GM19328 (cell line): ENCODE results near the gene CAMP.
"Not testable (repeated sequence)": the region's sequence is repeated elsewhere in the genome, so short reads cannot be mapped to it uniquely, and the experiment has no call there.

Experiments
- ATAC-seq: cut with Tn5 transposase; IDR thresholded peaks from one replicate; pipeline ENCODE4 v1.9.1; 2021; ENCODE audit warnings: mild to moderate bottlenecking, moderate library complexity; ENCODE audit not compliant: unreplicated experiment

CAMP gene

DNA sequence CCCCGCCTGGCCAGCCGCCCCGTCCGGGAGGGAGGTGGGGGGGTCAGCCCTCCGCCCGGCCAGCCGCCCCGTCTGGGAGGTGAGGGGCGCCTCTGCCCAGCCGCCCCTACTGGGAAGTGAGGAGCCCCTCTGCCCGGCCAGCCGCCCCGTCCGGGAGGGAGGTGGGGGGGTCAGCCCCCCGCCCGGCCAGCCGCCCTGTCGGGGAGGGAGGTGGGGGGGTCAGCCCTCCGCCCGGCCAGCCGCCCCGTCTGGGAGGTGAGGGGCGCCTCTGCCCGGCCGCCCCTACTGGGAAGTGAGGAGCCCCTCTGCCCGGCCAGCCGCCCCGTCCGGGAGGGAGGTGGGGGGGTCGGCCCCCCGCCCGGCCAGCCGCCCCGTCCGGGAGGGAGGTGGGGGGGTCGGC is 11.5 kb upstream of the CAMP start:
- ATAC-seq, result not testable (repeated sequence)

DNA sequence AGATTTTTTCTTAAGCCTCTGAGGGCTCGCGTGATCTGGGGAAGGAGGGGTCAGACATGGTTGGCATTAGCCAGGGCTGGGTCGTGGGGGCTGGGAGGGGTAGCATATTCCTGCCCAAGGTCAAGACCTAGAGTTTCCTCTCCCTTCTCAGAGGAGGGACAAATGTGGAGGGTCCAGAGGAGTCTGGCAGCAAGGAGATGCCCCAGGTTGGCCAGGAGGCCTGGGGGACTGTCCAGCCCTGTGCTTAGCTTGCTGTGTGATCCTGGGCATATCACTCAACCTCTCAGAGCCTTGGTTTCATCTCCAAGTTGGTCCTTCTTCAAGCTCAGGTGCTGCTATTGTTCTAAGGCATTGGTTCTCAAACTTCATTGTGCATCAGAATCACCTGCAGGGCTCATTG is 9.1 kb upstream of the CAMP start:
- no peak for ATAC-seq

DNA sequence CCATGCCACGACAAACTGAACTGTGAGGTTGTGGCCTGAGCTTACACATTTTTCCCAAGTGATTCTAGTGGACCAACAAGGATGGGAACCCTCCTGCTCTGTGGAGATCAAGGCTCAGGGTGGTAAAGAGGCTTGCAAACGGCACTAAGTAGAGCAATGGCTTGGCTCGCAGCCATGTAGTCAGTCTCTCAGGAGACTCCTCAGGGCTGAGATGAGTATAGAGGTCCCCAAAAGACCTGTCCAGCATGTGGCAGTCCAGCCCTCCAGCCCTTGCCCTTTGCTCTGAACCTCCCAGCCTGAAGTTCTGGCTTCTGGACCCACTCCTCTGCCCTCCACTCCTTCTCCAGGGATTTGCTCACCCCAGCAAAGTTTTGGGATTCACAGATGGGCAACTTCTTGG is 8.3 kb upstream of the CAMP start:
- ATAC-seq, result no peak

DNA sequence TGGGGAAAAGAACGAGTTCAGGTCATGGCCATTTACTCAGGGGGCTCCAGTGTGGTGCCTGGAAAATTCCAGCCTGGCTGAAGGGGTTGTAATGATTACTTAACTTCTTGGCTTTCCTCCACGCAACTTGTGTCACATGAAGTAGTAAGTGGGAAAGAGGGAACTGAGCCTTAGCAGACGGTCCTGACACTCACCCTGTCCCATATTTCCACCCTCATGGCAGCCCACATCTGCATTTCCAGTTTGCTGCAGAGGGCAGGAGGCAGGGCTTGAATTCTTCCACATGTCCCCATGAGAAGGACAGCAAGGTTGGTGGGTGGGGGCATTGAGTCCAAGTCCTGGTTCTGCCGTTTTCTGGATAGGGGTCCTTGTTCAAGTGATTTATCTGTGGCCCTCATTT is 7.8 kb upstream of the CAMP start:
- no peak for ATAC-seq

DNA sequence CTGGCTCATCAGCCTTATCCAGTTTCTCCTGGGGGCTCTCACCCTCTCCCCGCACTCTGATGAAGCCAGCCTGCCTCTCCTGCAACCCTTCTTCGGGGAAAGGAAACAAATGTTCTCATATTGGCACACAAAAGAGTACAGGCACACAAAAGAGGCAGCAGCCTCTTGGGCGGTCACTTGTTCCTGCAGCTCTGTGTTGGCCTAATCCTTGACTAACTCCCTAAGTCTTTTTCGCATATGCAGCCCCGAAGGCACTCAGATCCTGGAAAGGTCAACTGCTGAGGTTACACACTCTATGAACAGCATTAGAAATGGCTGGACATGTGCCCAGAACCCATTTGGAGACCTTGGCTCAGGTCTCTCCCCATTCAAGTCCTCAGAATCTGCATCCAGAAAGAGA is 7.4 kb upstream of the CAMP start:
- ATAC-seq, result no peak

DNA sequence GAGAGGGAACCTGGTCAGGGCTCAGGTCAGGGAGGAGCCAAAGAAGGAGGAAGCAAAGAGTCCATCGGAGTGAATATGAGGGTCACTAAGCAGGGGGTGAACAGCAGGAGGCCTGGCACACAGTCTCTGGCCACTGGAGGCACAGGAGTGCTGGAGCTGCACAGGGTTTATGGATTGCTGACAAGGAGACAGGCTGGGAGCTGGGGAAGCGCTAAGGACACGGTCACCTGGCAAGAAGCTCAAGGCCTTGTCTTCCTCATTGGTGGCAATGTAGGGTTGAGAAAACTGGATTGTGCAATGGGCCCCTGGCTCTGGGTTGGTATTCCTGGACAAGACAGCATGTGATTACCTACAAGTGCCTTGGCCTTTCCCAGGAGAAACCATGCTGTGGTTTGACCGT is 5.8 kb upstream of the CAMP start:
- no peak for ATAC-seq

DNA sequence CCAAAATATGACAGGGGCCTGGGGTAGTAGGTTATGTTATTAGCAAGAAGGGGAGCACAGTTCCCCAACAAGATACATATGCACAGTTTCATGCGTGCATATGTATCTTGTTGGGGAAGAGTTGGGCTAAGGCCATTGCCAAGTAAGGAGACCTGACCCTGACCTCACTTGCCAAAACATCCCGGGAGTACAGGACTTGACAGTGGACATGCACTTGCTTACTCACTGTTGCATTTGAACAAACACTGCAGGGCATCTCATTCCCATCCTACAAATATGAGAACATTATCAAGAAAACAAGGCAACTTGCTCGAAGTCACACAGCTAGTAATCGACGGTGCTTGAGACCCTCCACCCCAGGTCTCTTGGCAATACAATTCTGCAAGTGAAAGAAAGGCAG is 4.8 kb upstream of the CAMP start:
- no peak for ATAC-seq

DNA sequence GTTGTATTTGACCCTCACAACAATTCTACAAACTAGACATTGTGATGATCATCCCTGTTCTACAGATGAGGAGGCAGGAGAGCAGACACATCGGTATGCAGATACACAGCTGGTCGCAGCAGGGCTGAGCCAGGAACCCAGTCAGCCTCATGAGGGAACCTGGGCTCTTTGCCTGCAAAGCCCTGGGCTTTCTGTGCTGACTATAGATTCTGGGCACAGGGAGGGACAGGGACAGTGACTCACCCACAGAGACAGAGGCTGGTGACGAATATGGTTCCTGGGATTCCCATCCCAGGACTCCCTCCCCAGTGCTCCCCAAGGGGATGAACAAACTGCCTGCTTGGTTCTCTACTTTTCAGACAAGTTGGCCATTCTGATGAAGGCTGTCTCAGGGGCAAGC is 3.8 kb upstream of the CAMP start:
- no peak for ATAC-seq

DNA sequence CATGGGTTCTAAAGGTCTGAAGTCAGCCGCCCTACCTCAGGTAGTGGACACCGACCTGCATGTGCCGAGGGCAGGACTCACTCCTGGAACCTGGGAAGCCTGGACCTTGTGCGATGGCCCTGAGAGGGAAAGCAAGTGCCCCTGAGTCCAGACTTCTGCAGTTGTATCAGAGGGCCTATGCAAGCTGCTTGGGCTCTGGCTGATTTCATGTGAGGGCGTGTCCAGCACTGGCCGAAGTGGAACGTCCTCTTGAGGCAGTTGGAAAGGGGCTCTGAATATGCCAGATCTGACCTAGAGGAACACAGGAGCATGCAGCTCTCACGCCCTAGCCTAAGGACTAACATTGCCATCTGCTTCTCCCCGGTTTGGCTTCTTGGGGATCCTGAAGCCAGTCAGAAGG is 2.5 kb upstream of the CAMP start:
- ATAC-seq, result no peak

DNA sequence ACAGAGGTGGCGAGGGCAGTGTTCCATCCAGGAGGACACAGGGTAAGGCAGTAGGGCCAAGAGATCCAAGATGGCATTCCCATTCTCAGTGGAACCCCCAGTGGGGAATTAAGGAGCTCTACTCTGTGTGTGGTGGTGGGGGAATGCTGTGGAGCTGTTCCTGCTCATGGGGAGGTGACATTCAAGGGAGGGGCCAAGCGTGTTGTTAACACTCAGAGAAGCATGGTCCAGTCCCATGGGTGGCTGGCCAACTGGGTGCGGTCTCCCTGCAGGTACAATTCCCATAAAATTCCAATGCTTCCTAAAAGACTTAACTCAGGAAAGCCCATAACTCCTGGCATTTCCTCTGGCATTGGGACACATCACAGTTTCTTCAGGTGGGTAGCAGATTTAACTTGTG is 2.3 kb downstream of the CAMP start:
- ATAC-seq, result no peak

DNA sequence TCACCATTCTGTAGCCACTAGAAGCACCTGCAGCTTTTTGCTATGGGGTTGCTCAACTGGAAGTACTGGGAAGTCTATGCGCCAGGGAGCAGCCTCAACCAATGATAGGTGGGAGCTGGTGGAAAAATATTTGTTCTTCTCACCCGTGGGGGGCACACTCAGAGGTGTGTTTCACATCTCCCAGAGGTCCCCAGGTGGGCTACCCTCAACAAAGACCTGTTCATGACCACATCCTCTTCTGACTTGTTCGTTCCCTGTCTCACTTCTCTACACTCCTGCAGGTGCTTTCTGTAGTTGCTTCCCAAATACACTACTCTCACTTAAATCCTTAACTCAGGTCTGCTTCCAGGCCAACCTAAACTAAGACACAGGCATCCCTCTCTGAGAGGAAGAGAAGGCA is 3.6 kb downstream of the CAMP start:
- no peak for ATAC-seq

DNA sequence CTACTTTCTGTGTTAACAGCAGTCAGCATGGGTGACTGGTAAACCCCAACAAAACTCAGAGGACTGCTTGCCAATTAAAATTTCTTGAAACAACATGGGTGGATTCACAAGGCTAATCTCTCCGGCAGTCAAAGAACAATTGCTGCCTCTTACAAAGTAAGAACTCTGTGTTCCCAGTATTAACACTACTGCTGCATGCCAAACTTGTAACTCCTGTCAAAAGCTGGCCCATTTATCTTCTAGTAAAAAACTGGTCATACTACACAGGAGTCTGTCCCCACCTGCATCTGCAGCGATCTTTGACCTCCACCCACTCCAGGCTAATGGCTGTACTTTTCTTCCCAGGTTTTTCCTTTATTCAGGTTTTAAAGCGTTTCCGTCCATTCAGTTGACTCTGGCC is 8.9 kb downstream of the CAMP start:
- ATAC-seq, result no peak

DNA sequence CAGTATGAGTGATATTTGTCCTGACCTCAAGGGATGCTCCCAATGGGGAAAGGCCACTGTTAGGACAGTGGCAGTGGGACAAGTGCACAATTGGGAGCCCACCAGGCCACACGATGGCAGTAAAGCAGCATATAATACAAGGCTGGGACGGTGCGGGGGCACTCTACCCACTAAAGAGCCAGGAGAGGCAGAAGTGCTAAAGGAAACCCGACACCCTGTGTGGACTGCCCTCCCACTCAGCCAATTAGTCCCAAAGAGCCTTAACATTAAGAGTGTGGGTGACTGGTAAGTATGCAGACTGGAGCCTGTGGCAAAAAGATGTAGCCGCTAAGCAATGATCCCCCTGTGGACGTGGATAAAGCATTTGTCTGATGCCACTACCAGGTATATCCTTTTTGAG is 9.4 kb downstream of the CAMP start:
- ATAC-seq, result no peak

DNA sequence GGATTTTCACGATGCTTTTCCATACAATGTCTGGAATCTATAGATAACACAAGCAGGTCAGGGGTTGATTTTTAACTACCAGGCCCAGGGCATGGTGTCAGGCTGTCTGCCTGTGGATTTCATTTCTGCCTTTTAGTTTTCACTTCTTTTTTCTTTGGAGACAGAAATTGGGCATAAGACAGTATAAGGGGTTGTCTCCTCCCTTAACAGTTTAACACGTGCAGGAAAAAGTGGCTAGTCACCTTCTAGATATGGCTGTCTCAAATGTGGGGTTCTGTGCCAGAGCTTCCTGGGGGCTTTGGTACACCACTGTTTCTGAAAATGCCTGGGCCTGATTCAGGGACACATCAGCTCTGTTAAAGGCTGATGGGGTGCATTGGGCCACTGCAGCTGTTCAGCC is 10.2 kb downstream of the CAMP start:
- no peak for ATAC-seq

DNA sequence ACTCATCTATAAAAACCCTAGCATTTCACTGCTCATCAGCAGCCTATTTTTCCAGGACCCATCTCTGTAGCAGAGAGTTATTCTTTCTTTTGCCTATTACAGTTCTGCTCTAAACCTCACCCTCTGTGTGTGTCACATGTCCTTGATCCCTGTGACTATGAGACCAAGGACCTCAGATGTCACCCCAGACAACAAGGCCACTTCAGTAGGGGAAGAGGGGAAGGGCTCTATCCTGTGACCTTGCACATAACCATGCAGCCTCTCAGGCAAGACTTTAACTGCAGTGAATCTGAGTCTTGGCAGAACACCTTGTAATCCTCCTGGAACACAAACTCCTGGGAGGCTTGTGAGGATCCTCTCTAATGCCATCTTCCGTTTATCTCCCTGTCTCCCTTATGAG is 13.2 kb downstream of the CAMP start:
- ATAC-seq, result no peak

DNA sequence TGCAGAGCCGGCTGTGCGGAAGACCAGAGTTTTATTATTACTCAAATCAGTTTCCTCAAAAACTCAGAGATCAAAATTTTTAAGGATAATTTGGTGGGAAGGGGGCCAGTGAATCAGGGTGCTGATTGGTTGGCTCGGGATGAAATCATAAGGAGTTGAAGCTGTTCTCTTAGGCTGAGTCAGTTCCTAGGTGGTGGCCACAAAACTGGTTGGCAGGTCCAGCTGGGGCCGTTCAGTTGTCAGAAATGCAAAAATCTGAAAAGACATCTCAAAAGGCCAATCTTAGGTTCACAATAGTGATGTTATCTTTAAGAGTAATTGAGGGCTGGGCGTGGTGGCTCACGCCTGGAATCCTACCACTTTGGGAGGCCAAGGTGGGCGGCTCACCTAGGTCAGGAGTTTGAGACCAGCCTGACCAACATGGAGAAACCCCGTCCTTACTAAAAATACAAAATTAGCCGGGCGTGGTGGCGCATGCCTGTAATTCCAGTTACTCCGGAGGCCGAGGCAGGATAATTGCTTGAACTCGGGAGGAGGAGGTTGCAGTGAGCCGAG is 15.3 kb downstream of the CAMP start:
- ATAC-seq, result no peak

DNA sequence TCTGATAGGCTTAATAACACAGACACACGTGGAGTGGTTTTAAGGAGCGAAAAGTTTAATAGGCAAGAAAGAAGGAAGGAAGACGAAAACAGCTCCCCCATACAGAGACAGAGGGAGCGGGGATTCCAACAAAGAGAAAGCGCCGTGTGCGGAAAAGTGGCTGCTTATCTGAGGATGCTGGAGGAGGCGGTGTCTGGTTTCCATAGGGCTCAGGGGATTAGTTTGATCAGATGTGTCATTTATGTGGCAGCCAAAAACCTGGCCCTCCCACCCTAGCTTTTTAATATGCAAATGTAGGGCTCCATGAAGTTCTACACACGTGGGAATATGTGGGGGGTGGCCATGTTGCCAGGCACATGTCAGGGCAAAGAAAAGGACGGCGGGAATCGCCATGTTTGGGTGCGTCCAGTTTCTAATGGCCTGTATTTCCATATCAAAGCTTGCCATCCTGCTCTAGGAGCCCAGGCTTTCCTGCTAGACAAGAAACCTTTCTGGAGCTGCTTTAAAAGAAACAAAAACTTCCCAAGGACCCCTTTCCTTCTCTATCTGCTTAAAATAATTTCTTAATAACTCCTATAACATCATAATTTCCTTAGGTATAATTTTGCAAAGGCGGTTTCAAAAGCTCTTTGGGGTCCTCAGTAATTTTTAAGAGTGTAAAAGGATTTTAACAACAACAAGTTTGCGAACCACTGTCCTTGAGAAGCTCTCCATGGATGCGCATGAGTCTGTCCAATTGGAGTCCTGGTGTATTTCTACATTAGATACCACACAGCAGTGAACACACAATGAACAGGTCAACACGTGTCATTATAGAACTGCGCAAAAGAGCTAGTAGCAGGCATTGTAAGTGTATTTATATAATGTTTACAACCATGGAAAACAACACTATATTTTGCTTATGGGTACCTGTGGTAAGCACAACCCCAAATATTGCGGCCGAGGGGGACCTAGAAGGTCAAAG is 17.0 kb downstream of the CAMP start:
- ATAC-seq, result no peak

DNA sequence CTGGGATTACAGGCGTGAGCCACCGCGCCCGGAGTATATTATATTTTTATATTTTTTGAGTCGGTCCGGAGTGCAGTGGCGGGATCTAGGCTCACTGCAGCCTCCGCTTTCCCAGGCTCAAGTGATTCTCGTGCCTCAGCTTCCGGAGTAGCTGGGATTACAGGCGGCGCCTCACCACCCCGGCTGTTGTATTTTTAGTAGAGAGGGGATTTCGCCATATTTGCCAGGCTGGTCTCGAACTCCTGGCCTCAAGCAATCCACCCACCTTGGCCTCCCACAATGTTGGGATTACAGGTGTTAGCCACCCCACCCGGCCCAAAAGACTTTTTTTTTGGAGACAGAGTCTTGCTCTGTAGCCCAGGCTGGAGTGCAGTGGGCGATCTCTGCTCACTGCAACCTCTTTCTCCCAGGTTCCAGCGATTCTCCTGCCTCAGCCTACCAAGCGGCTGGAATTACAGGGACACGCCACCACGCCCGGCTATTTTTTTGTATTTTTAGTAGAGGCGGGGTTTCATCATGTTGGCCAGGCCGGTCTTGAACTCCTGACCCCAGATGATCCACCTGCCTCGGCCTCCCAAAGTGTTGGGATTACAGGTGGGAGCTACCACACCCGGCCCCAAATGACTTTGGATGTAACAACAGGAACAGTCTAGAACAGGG is 18.6 kb downstream of the CAMP start:
- ATAC-seq, result no peak

DNA sequence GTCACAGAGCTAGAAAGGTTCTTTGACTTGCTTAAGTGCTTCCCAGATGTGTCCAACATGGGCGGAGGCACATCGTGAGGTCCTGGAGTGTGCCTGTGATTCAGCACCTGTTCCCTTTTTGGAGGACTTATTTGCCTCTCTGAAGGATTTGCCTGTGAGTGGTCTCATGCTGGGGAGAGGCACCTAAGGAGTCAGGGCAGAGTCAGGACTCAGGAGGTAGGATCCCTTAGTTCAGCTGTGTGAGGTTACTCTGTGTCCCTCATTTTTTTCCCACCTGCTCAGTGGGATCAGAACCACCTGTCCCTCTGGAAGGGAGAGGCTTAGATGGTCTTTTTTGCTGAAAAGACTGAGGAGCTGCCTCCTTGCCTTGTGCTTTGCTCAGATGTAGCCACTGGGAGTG is 20.6 kb downstream of the CAMP start:
- no peak for ATAC-seq

DNA sequence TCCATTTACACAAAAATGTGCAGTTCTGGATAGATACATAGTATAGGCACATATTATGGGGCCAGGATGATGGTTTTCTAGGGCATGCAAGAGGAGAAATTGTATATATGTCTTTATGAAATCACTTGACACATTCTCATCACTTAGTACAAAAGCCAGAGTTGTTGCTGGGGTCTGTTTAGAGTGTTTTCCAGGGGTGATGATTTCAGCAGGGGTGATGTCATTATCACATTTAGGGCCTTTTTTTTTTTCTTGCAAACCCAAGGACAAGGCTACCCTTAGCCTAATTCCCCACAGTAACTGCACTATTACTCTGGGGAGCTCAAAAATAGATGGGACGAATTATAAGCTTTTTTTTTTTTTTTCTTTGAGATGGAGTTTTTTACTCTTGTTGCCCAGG is 21.2 kb downstream of the CAMP start:
- ATAC-seq, result no peak

DNA sequence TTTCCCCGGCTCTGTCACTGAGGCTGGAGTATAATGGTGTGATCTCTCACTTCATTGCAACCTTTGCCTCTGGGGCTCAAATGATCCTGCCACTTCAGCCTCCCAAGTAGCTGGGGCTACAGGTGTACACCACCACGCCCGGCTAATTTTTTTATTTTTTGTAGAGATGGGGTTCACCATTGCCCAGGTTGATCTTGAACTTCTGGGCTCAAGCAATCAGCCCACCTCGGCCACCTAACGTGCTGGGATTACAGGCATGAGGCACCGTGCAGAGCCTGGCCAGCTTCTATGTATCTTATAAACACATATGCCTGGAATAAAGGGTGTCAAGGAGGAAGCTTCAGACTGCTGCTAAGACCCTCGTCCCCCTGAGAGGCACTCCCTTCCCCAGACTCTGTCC is 21.8 kb downstream of the CAMP start:
- no peak for ATAC-seq

DNA sequence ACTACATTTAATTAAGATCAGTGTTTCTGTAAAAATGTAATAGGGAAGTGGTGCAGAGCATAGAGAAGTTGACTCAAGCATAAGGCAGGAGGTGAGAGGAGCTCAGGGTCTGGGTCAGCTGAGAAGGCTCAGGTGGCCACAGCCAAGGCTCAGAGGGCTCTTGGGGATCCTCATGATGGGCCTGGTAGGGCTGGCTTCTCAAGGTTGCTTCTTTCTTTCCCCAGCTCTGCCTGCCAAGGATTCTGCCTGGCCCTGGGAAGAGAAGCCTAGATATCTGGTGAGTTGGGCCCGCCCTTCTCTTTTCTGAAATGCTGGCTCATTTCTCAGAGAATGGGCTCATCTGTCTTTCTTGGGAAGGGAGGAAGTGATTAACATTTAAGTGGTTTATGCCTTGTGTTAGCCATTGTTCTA is 24.1 kb downstream of the CAMP start:
- ATAC-seq, result no peak
